SK-N-SH (cell line): ENCODE measurements around the gene TMEM72. TPM values are rescaled to one million over a fixed set of nuclear protein-coding genes. Genes with fewer than 3 reads are reported as not detected.

Experiments
- CTCF ChIA-PET: fragments of 300-600, 350-600 bp; formaldehyde crosslinking; extraction: SDS; loops from one replicate; lab custom pipeline; 2021; lab: Yijun Ruan, JAX
- POLR2A ChIA-PET: fragments of 350-600 bp; sonication (Branson Sonifier 250); formaldehyde crosslinking; extraction: SDS; loops from one replicate; lab custom pipeline; 2020; ENCODE audit warnings: antibody characterized with exemption, inconsistent platforms; lab: Yijun Ruan, JAX
- DNase-seq: peaks from one replicate; pipeline ENCODE4 v3.0.0; 2012
- H2AFZ ChIP-seq: fragments of 200-600 bp; sonication (generic); 2 replicates; pipeline ENCODE4 v1.8.1; 2016; ENCODE audit warnings: antibody characterized with exemption, mild to moderate bottlenecking, low read depth
- H3F3A ChIP-seq: fragments of 200-600 bp; sonication (generic); replicated peaks from 2 replicates; pipeline ENCODE3; 2016; ENCODE audit warnings: antibody characterized with exemption, mild to moderate bottlenecking; ENCODE audit not compliant: insufficient read depth
- H3K27ac ChIP-seq, 2 experiments: fragments of 200-500 bp in 1 of 2; fragments of 200-600 bp in 1 of 2; sonication (Bioruptor generic) in 1 of 2; sonication (generic), shearing (Covaris generic) in 1 of 2; 2 replicates each; pipeline versions ENCODE4 v1.5.1 to v1.6.1; 2014 to 2016; ENCODE audit warnings: low read depth in 2 of 2, inconsistent platforms in 1 of 2, low read length in 1 of 2, mild to moderate bottlenecking in 1 of 2, mixed read lengths in 1 of 2
- H3K27me3 ChIP-seq: fragments of 200-600 bp; sonication (generic), shearing (Covaris generic); 2 replicates; pipeline ENCODE4 v1.6.1; 2016; ENCODE audit warnings: mixed run types; ENCODE audit not compliant: insufficient read depth
- H3K36me3 ChIP-seq, 2 experiments: fragments of 200-500 bp in 1 of 2; fragments of 200-600 bp in 1 of 2; sonication (Bioruptor generic) in 1 of 2; sonication (generic) in 1 of 2; replicated peaks in 1 of 2; 2 replicates each; pipeline versions ENCODE3 to v1.5.1; 2014 to 2016; ENCODE audit warnings: low read length in 1 of 2, mild to moderate bottlenecking in 1 of 2; ENCODE audit not compliant: insufficient read depth in 2 of 2, control insufficient read depth in 1 of 2
- H3K4me1 ChIP-seq, 2 experiments: fragments of 200-500 bp in 1 of 2; fragments of 200-600 bp in 1 of 2; sonication (Bioruptor generic) in 1 of 2; sonication (generic), shearing (Covaris generic) in 1 of 2; 2 replicates each; pipeline versions ENCODE4 v1.5.1 to v1.6.1; 2014 to 2016; ENCODE audit warnings: low read depth in 1 of 2, low read length in 1 of 2, mixed run types in 1 of 2; ENCODE audit not compliant: insufficient read depth in 2 of 2, control insufficient read depth in 1 of 2
- H3K4me2 ChIP-seq: fragments of 200-600 bp; sonication (generic), shearing (Covaris generic); 2 replicates; pipeline ENCODE4 v1.6.1; 2017; ENCODE audit warnings: mixed run types
- H3K4me3 ChIP-seq, 2 experiments: fragments of 200-500 bp in 1 of 2; fragments of 200-600 bp in 1 of 2; sonication (Bioruptor generic) in 1 of 2; sonication (generic), shearing (Covaris generic) in 1 of 2; 2 replicates each; pipeline versions ENCODE4 v1.5.1 to v1.8.1; 2014 to 2016; ENCODE audit warnings: low read depth in 2 of 2, inconsistent platforms in 1 of 2, low read length in 1 of 2, mild to moderate bottlenecking in 1 of 2, mixed read lengths in 1 of 2, moderate library complexity in 1 of 2
- H3K79me2 ChIP-seq: fragments of 200-600 bp; sonication (generic); 2 replicates; pipeline ENCODE4 v1.8.1; 2017; ENCODE audit warnings: mild to moderate bottlenecking; ENCODE audit not compliant: insufficient read depth
- H3K9ac ChIP-seq: fragments of 200-600 bp; sonication (generic); 2 replicates; pipeline ENCODE4 v1.6.1; 2017; ENCODE audit warnings: mixed run types
- H3K9me2 ChIP-seq: fragments of 200-600 bp; sonication (generic); 2 replicates; pipeline ENCODE4 v1.6.1; 2017; ENCODE audit warnings: mixed run types
- H3K9me3 ChIP-seq: fragments of 200-600 bp; sonication (generic); 2 replicates; pipeline ENCODE4 v1.6.1; 2017; ENCODE audit warnings: mixed run types, mild to moderate bottlenecking, moderate library complexity
- H4K20me1 ChIP-seq: fragments of 200-600 bp; sonication (generic); 2 replicates; pipeline ENCODE4 v1.6.1; 2017; ENCODE audit warnings: mild to moderate bottlenecking, mixed run types; ENCODE audit not compliant: insufficient read depth
- EP300 ChIP-seq, 2 experiments: IDR thresholded peaks; 2 replicates each; pipeline versions ENCODE4 v1.4.0 to v1.6.1; 2012; ENCODE audit warnings: borderline replicate concordance in 1 of 2, low read depth in 1 of 2, low read length in 1 of 2
- EZH2phosphoT487 ChIP-seq: fragments of 200-600 bp; sonication (generic); IDR thresholded peaks from 2 replicates; pipeline ENCODE4 v1.6.1; 2017; ENCODE audit warnings: low read depth, mixed run types, mild to moderate bottlenecking, antibody characterized with exemption, moderate library complexity, borderline replicate concordance
- FOXM1 ChIP-seq: IDR thresholded peaks from 2 replicates; pipeline ENCODE4 v1.4.0; 2012; ENCODE audit warnings: low read depth, mild to moderate bottlenecking
- IRF3 ChIP-seq: fragments of 150-350 bp; IDR thresholded peaks from 2 replicates; pipeline ENCODE4 v1.6.1; 2016; ENCODE audit warnings: mild to moderate bottlenecking, low read depth, low read length
- JUND ChIP-seq: IDR thresholded peaks from 2 replicates; pipeline ENCODE4 v1.4.0; 2012
- MXI1 ChIP-seq: IDR thresholded peaks from 2 replicates; pipeline ENCODE4 v1.6.1; 2012; ENCODE audit warnings: mild to moderate bottlenecking, low read depth, low read length, improper control_type of control experiment
- NRF1 ChIP-seq: IDR thresholded peaks from 2 replicates; pipeline ENCODE4 v1.6.1; 2012; ENCODE audit warnings: low read depth, mild to moderate bottlenecking, low read length
- RFX5 ChIP-seq: IDR thresholded peaks from 2 replicates; pipeline ENCODE4 v1.6.1; 2012; ENCODE audit warnings: mild to moderate bottlenecking, improper control_type of control experiment, low read length
- RXRA ChIP-seq: IDR thresholded peaks from 2 replicates; pipeline ENCODE4 v1.4.0; 2012; ENCODE audit warnings: low read depth, mild to moderate bottlenecking, borderline replicate concordance
- USF2 ChIP-seq: fragments of 150-350 bp; IDR thresholded peaks from 2 replicates; pipeline ENCODE4 v1.6.1; 2017; ENCODE audit warnings: antibody characterized with exemption, low read length, low read depth, borderline replicate concordance
- YY1 ChIP-seq: IDR thresholded peaks from 2 replicates; pipeline ENCODE4 v1.4.0; 2012; ENCODE audit warnings: low read depth, mild to moderate bottlenecking
- ZBTB33 ChIP-seq: IDR thresholded peaks from 2 replicates; pipeline ENCODE4 v1.4.0; 2012; ENCODE audit warnings: low read depth, borderline replicate concordance
- WGBS: methylation state at CpG from one replicate; pipeline ENCODE4 v1.1.6; 2017; ENCODE audit warnings: low lambda C conversion rate; 5-methylcytosine and 5-hydroxymethylcytosine counted together
- polyA plus RNA-seq, 3 experiments: library from polyadenylated mRNA; depleted of rRNA; stranded (reverse); fragments of >200 nt; gene quantifications; 2 replicates each; pipeline ENCODE4 v1.2.3, GENCODE V29; 2012

Gene TMEM72
- polyA plus RNA-seq, 1 of the 3 experiments (the other 2 are of a cell fraction) = not detected

GRCh38 chr10:44929356-44930255 is 18.5 kb downstream of the TMEM72 start:
- H3K4me3 ChIP-seq = no peak overlapping the region
- H2AFZ ChIP-seq = no peak overlapping the region
- ChIA-PET CTCF (interaction anchor here (1.6 to 8.5 kb wide), 2 partner anchors 20 to 48 kb away, joined by 4 to 121 read pairs; partner anchors contain the start of gene DEPP1), POLR2A (no interaction called here)
- H3K36me3 ChIP-seq = no peaks in the 10 kb centered on the region
- no peaks in the 10 kb centered on the region for H3K9me3 ChIP-seq
- no peak overlapping the region for H3K9ac ChIP-seq
- H3K27ac ChIP-seq = no peak overlapping the region
- no peaks in the 10 kb centered on the region for H3K9me2 ChIP-seq
- H3K27me3 ChIP-seq = peaks cover 8% of the 10 kb centered on the region; the same call in 1 of the 2 replicates
- 19% methylated on average over 6 of the region's 8 CpGs for WGBS
- H4K20me1 ChIP-seq = no peaks in the 10 kb centered on the region
- H3K79me2 ChIP-seq = no peaks in the 10 kb centered on the region
- no peaks in the 10 kb centered on the region for H3F3A ChIP-seq
- H3K4me1 ChIP-seq = no peaks in the 10 kb centered on the region
- no peak overlapping the region for H3K4me2 ChIP-seq
- no peak for DNase-seq
- no peak for TF ChIP-seq USF2
- TF ChIP-seq MXI1 = no peak
- TF ChIP-seq IRF3 = no peak
- TF ChIP-seq EP300 (IDR thresholded peaks at IDR 0.05; ENCODE audit: borderline replicate concordance in 1 of 2, low read depth in 1 of 2, low read length in 1 of 2) = no peak
- no peak for TF ChIP-seq YY1
- no peak for TF ChIP-seq RFX5
- TF ChIP-seq EZH2phosphoT487 = no peak
- no peak for TF ChIP-seq RXRA
- TF ChIP-seq NRF1 = no peak
- TF ChIP-seq FOXM1 = no peak
- TF ChIP-seq JUND = no peak
- TF ChIP-seq ZBTB33 = no peak
